GM12878 (cell line): Measurements from ENCODE around the gene MTRFR. TPM values are rescaled to one million over a fixed set of nuclear protein-coding genes. Genes with fewer than 3 reads are reported as not detected.

Source experiments
- ATAC-seq: fragments of 200-7000 bp; cut with Tn5 transposase; 3 replicates; pipeline ENCODE4 v1.9.1; 2020; ENCODE audit warnings: mild to moderate bottlenecking, moderate library complexity
- BruUV-seq: library from RNA; stranded (reverse); fragments of 400-500 nt; replicated peaks from 2 replicates; lab custom pipeline; 2021; lab: Mats Ljungman, UMichigan
- CTCF ChIA-PET: fragments of 300-600 bp; sonication (Branson Sonifier 250); formaldehyde crosslinking; extraction: SDS; loops from one replicate; lab custom pipeline; 2021; ENCODE audit warnings: inconsistent platforms; lab: Yijun Ruan, JAX
- POLR2A ChIA-PET: fragments of 350-600 bp; formaldehyde crosslinking; extraction: SDS; loops from one replicate; lab custom pipeline; 2021; ENCODE audit warnings: inconsistent platforms; lab: Charles Lee
- RAD21 ChIA-PET: fragments of 300-600 bp; sonication (Branson Sonifier 250); formaldehyde crosslinking; loops from one replicate; lab custom pipeline; 2023; ENCODE audit warnings: antibody characterized with exemption; ENCODE audit not compliant: unreplicated experiment; lab: Charles Lee
- SMC1A ChIA-PET: fragments of 300-600 bp; sonication (Branson Sonifier 250); formaldehyde crosslinking; loops from one replicate; lab custom pipeline; 2023; ENCODE audit not compliant: unreplicated experiment, uncharacterized antibody; lab: Charles Lee
- DNase-seq: peaks from one replicate; pipeline ENCODE4 v3.0.0-alpha.2; 2011; ENCODE audit warnings: low read depth, low spot score
- FAIRE-seq: peaks from 3 replicates; lab custom pipeline; 2011; peaks lifted over from hg19 to GRCh38; lab: Jason Lieb, UNC
- H2AFZ ChIP-seq: 2 replicates; pipeline ENCODE4 v1.6.0; 2011; ENCODE audit warnings: low read depth, low read length, control low read depth; ENCODE audit not compliant: control insufficient read depth
- H3K27ac ChIP-seq: 2 replicates; pipeline ENCODE4 v1.5.1; 2011; ENCODE audit warnings: control low read depth; ENCODE audit not compliant: control insufficient read depth, insufficient read depth
- H3K27me3 ChIP-seq, 2 experiments: replicated peaks in 1 of 2; 2 replicates each; pipeline versions ENCODE4 v1.6.0 to v1.6.1; 2011; ENCODE audit warnings: low read length in 1 of 2; ENCODE audit not compliant: control insufficient read depth in 2 of 2, insufficient read depth in 2 of 2
- H3K36me3 ChIP-seq, 2 experiments: 2 replicates each; pipeline ENCODE4 v1.5.1; 2011; ENCODE audit warnings: low read length in 1 of 2; ENCODE audit not compliant: control insufficient read depth in 2 of 2, insufficient read depth in 2 of 2
- H3K4me1 ChIP-seq: 2 replicates; pipeline ENCODE4 v1.6.1; 2011; ENCODE audit warnings: mild to moderate bottlenecking, low read length, moderate library complexity, mixed read lengths; ENCODE audit not compliant: control insufficient read depth, insufficient read depth
- H3K4me2 ChIP-seq: 2 replicates; pipeline ENCODE4 v1.6.0; 2011; ENCODE audit warnings: control low read depth; ENCODE audit not compliant: control insufficient read depth, insufficient read depth
- H3K4me3 ChIP-seq: fragments of 200-600 bp; sonication (generic); 2 replicates; pipeline ENCODE4 v1.5.1; 2016
- H3K79me2 ChIP-seq: 2 replicates; pipeline ENCODE4 v1.6.0; 2011; ENCODE audit warnings: low read length; ENCODE audit not compliant: control insufficient read depth, insufficient read depth
- H3K9ac ChIP-seq: 2 replicates; pipeline ENCODE4 v1.8.0; 2011; ENCODE audit warnings: low read length, control low read depth, mixed read lengths; ENCODE audit not compliant: control insufficient read depth, insufficient read depth
- H3K9me3 ChIP-seq: replicated peaks from 3 replicates; pipeline ENCODE4 v1.5.1; 2011; ENCODE audit warnings: mild to moderate bottlenecking, low read length; ENCODE audit not compliant: control insufficient read depth, insufficient read depth
- H4K20me1 ChIP-seq: 2 replicates; pipeline ENCODE4 v1.6.0; 2011; ENCODE audit not compliant: control insufficient read depth, insufficient read depth
- CEBPZ ChIP-seq: fragments of 150-350 bp; IDR thresholded peaks from 2 replicates; pipeline ENCODE4 v1.6.1; 2016; ENCODE audit warnings: low read depth, low read length
- FOXM1 ChIP-seq: IDR thresholded peaks from 2 replicates; pipeline ENCODE4 v1.6.1; 2012; ENCODE audit warnings: low read depth, mild to moderate bottlenecking, inconsistent platforms, low read length, moderate library complexity
- HDAC2 ChIP-seq: fragments of 200-600 bp; sonication (generic); IDR thresholded peaks from 2 replicates; pipeline ENCODE4 v1.6.1; 2017
- JUNB ChIP-seq: IDR thresholded peaks from 2 replicates; pipeline ENCODE4 v1.6.1; 2016; ENCODE audit warnings: antibody characterized with exemption, mild to moderate bottlenecking
- MEF2B ChIP-seq: fragments of 450-650 bp; IDR thresholded peaks from 2 replicates; pipeline ENCODE4 v1.6.1; 2018; ENCODE audit warnings: mild to moderate bottlenecking, moderate library complexity; ENCODE audit not compliant: partially characterized antibody, poor library complexity, severe bottlenecking
- SREBF2 ChIP-seq: IDR thresholded peaks from 2 replicates; pipeline ENCODE4 v1.6.1; 2012; ENCODE audit warnings: mild to moderate bottlenecking, low read length
- TCF7 ChIP-seq: IDR thresholded peaks from 2 replicates; pipeline ENCODE4 v1.6.1; 2014; ENCODE audit warnings: antibody characterized with exemption, borderline replicate concordance
- whole genome bisulfite sequencing: methylation state at CpG from one replicate; pipeline ENCODE4 v1.1.6; 2016; ENCODE audit warnings: low lambda C conversion rate; ENCODE audit not compliant: insufficient replicate concordance, insufficient coverage; ENCODE audit errors: missing lambda C conversion rate; 5-methylcytosine and 5-hydroxymethylcytosine counted together
- in situ Hi-C: fragments of 300-500 bp; cut with MboI; formaldehyde crosslinking; loops from 9 replicates; pipeline ENCODE4 v1.14.3; 2018; ENCODE audit warnings: mixed read lengths
- intact Hi-C: fragments of 100-400 bp; cut with micrococcal nuclease; formaldehyde crosslinking; loops from one replicate; pipeline ENCODE4 v1.14.2; 2022; ENCODE audit not compliant: unreplicated experiment
- polyA plus RNA-seq, 11 experiments: library from polyadenylated mRNA; depleted of rRNA in 4 of 11; unstranded in 6 of 11; stranded (reverse) in 5 of 11; fragments of >200 nt; fragmentation: Nextera tagmentation in 4 of 11; fragmentation: Illumina TruSeq in 1 of 11; extraction: Ambion mirVana in 4 of 11; extraction: Trizol in 1 of 11; gene quantifications; 1 replicate in 1 of 11; 2 replicates in 10 of 11; pipeline versions ENCODE4 v1.2.1 to v1.2.3, GENCODE V29; 2011 to 2016; ENCODE audit warnings: inconsistent platforms in 2 of 11, missing spikeins in 2 of 11, low read depth in 1 of 11
- total RNA-seq, 4 experiments: library from RNA; depleted of rRNA in 3 of 4; stranded (reverse); fragments of >200 nt in 3 of 4; fragmentation: Illumina TruSeq in 1 of 4; extraction: Trizol in 1 of 4; gene quantifications; 2 replicates each; pipeline versions ENCODE4 v1.2.1 to v1.2.3, GENCODE V29; 2013 to 2021
- TF ChIP-seq, protein P1 (sequence below): fragments of 450-650 bp; IDR thresholded peaks from 2 replicates; pipeline ENCODE4 v1.6.1; 2018; ENCODE audit warnings: borderline replicate concordance, mild to moderate bottlenecking; ENCODE audit not compliant: partially characterized antibody
- TF ChIP-seq, protein P2 (sequence below): IDR thresholded peaks from 2 replicates; pipeline ENCODE4 v1.6.1; 2011; ENCODE audit warnings: mild to moderate bottlenecking, low read depth, low read length, moderate library complexity; ENCODE audit not compliant: insufficient replicate concordance

Gene MTRFR
- total and polyA plus RNA-seq, 10 of the 15 experiments (the other 5 are each of a cell fraction or from before 2014, with no cell fraction given): 12.2 to 33.4 (median 24.8) TPM

DNA sequence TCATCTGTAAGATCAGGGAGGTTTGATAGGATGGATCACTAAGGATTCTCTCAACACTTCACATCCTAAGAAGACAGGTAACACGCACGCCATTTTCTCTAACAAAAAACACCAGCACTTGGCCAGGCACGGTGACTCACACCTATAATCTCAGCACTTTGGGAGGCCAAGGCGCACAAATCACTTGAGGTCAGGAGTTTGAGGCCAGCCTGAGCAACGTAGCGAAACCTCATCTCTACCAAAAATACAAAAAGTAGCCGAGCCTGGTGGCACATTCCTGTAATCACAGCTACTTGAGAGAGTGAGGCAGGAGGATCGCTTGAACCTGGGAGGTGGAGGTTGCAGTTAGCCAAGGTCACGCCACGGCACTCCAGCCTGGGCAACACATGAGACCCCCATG is 48.9 kb downstream of the MTRFR start:
- DNase-seq (no peak), FAIRE-seq (no peak), ATAC-seq (no peak)
- H3K9me3 ChIP-seq: no peaks in the 10 kb centered on the region
- TF ChIP-seq JUNB (no peak), FOXM1 (no peak), SREBF2 (no peak), TCF7 (no peak), HDAC2 (no peak), CEBPZ (no peak), MEF2B (no peak)
- TF ChIP-seq, protein P1, sequence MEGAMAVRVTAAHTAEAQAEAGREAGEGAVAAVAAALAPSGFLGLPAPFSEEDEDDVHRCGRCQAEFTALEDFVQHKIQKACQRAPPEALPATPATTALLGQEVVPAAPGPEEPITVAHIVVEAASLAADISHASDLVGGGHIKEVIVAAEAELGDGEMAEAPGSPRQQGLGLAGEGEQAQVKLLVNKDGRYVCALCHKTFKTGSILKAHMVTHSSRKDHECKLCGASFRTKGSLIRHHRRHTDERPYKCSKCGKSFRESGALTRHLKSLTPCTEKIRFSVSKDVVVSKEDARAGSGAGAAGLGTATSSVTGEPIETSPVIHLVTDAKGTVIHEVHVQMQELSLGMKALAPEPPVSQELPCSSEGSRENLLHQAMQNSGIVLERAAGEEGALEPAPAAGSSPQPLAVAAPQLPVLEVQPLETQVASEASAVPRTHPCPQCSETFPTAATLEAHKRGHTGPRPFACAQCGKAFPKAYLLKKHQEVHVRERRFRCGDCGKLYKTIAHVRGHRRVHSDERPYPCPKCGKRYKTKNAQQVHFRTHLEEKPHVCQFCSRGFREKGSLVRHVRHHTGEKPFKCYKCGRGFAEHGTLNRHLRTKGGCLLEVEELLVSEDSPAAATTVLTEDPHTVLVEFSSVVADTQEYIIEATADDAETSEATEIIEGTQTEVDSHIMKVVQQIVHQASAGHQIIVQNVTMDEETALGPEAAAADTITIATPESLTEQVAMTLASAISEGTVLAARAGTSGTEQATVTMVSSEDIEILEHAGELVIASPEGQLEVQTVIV: no peak
- TF ChIP-seq, protein P2, sequence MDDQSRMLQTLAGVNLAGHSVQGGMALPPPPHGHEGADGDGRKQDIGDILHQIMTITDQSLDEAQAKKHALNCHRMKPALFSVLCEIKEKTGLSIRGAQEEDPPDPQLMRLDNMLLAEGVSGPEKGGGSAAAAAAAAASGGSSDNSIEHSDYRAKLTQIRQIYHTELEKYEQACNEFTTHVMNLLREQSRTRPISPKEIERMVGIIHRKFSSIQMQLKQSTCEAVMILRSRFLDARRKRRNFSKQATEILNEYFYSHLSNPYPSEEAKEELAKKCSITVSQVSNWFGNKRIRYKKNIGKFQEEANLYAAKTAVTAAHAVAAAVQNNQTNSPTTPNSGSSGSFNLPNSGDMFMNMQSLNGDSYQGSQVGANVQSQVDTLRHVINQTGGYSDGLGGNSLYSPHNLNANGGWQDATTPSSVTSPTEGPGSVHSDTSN: no peak
- H3K27me3 ChIP-seq: no peaks in the 10 kb centered on the region
- no TSS peak for BruUV-seq
- ChIA-PET SMC1A (no interaction called here), POLR2A (no interaction called here), CTCF (interaction anchor here (1.6 kb wide), 1 partner anchor 300 kb away, joined by 4 read pairs; no protein-coding TSS in a partner anchor), RAD21 (no interaction called here)
- H4K20me1 ChIP-seq: no peaks in the 10 kb centered on the region
- H3K27ac ChIP-seq: no peak overlapping the region
- H3K4me2 ChIP-seq: no peak overlapping the region
- H3K36me3 ChIP-seq: no peaks in the 10 kb centered on the region
- no peak overlapping the region for H3K9ac ChIP-seq
- no peaks in the 10 kb centered on the region for H3K79me2 ChIP-seq
- in situ Hi-C loops (no loop called here), intact Hi-C loops (no loop called here)
- 77% methylated on average over 10 of the region's 10 CpGs for WGBS
- no peak overlapping the region for H2AFZ ChIP-seq
- peaks cover 4% of the 10 kb centered on the region; the same call in 1 of the 2 replicates for H3K4me1 ChIP-seq
- no peak overlapping the region for H3K4me3 ChIP-seq
